Measurements from ENCODE around the gene PDIA4.
"Not testable (repeated sequence)": the region's sequence is repeated elsewhere in the genome, so short reads cannot be mapped to it uniquely, and the experiment has no call there.

Gene PDIA4

DNA sequence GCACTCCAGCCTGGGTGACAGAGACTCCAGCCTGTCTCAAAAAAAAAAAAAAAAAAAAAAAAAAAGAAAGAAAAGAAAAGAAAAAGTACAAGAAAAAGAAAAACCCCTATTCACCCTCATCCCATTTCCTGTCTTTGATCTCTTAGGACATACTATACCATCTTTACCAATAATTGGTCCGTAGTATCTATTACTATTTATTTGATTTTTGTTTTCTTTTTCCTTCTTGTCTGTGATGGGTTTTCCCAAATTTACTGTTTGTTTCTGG is 41.6 kb downstream of the PDIA4 start:
- H3K9me3 ChIP-seq: no peaks in the 10 kb centered on the region
- no peaks in the 10 kb centered on the region for H3K36me3 ChIP-seq (replicated peaks)
- no peak for DNase-seq (ENCODE audit: low spot score in 2 of 2)
- H3K4me3 ChIP-seq: peak overlapping the region; percentile 48
- in situ Hi-C loops (cut with MboI; ENCODE audit: low sequenced_read_pairs): no loop called here
- peaks cover 6% of the 10 kb centered on the region for H3K4me1 ChIP-seq
- H3K27me3 ChIP-seq (ENCODE audit: low read depth): no peaks in the 10 kb centered on the region

- H3K36me3 ChIP-seq (replicated peaks): no peaks in the 10 kb centered on the region
- peak; percentile 90 to 92 for DNase-seq (ENCODE audit: low spot score in 2 of 2)
- peaks cover 6% of the 10 kb centered on the region for H3K4me1 ChIP-seq
- H3K27me3 ChIP-seq (ENCODE audit: low read depth): no peaks in the 10 kb centered on the region
- H3K9me3 ChIP-seq: no peaks in the 10 kb centered on the region
- H3K4me3 ChIP-seq: peak overlapping the region; percentile 43
- in situ Hi-C loops (cut with MboI; ENCODE audit: low sequenced_read_pairs): no loop called here
Observed at GRCh38 chr7:148983200-148984146, 44.8 kb downstream of the PDIA4 start.

- peak overlapping the region; percentile 43 for H3K4me3 ChIP-seq
- no peaks in the 10 kb centered on the region for H3K9me3 ChIP-seq
- no peaks in the 10 kb centered on the region for H3K27me3 ChIP-seq (ENCODE audit: low read depth)
- in situ Hi-C loops (cut with MboI; ENCODE audit: low sequenced_read_pairs): no loop called here
- peak in 1 of 2 experiments; percentile 41 for DNase-seq (ENCODE audit: low spot score in 2 of 2)
- H3K36me3 ChIP-seq (replicated peaks): no peaks in the 10 kb centered on the region
- peaks cover 2% of the 10 kb centered on the region; the same call in 1 of the 2 replicates for H3K4me1 ChIP-seq
Observed at GRCh38 chr7:148982654-148983199, 45.6 kb downstream of the PDIA4 start.

- DNase-seq (ENCODE audit: low spot score in 2 of 2): no peak
- Histone ChIP-seq H3K27me3 (ENCODE audit: low read depth) (no peaks in the 10 kb centered on the region), H3K36me3 (replicated peaks) (no peaks in the 10 kb centered on the region), H3K4me3 (no peak overlapping the region), H3K4me1 (peaks cover 2% of the 10 kb centered on the region; the same call in 1 of the 2 replicates), H3K9me3 (no peaks in the 10 kb centered on the region)
- in situ Hi-C loops (cut with MboI; ENCODE audit: low sequenced_read_pairs): no loop called here
Observed at GRCh38 chr7:148979827-148980226, 48.5 kb downstream of the PDIA4 start.

- H3K4me3 ChIP-seq; H3K27me3 ChIP-seq (ENCODE audit: low read depth); H3K9me3 ChIP-seq; H3K36me3 ChIP-seq (replicated peaks); in situ Hi-C loops (cut with MboI; ENCODE audit: low sequenced_read_pairs); DNase-seq (ENCODE audit: low spot score in 2 of 2); H3K4me1 ChIP-seq: not testable (repeated sequence)
Observed at GRCh38 chr7:148979072-148979471, 49.2 kb downstream of the PDIA4 start.

DNA sequence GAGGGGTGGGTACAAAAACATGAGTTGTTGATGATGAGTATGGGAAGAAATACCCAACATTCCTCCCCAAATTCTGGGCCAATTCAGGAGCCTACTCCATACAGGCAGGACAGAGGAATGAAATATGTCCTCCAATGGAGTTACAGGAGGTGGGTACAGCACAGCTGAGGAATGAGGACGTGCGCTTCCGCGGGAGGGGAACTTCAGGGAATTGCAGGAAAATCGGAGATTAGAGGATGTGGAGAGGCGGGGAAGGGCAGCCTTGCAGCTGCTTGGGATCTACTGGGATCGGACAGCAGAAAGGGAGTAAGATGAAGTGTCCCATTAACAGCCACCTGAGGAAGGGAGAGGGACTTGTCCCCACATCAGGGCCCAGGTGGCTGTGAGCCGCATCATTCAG is 50.2 kb downstream of the PDIA4 start:
- no peaks in the 10 kb centered on the region for H3K27me3 ChIP-seq (ENCODE audit: low read depth)
- H3K4me1 ChIP-seq: peaks cover 2% of the 10 kb centered on the region; the same call in 1 of the 2 replicates
- in situ Hi-C loops (cut with MboI; ENCODE audit: low sequenced_read_pairs): no loop called here
- no peak for DNase-seq (ENCODE audit: low spot score in 2 of 2)
- no peaks in the 10 kb centered on the region for H3K9me3 ChIP-seq
- H3K4me3 ChIP-seq: no peak overlapping the region
- no peaks in the 10 kb centered on the region for H3K36me3 ChIP-seq (replicated peaks)

DNA sequence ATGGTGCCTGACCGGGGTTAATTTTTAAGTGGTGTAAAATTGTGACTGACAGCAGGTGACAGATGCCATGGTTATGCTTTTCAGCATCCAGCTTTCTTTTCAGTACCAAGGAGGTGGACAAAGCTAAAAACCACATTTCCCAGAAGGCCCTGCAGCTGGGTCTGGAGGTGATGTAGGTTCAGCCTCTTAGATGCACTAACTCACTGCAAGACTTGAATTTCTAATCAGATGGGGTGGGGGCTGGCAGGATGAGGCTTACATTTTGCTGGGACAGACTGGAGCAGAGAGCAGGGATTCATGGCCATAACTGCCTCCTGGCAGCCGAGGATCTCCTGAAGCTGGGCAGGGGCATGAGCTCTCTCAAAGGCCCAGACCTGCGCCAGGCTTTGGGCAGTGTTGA is 52.4 kb downstream of the PDIA4 start:
- in situ Hi-C loops (cut with MboI; ENCODE audit: low sequenced_read_pairs): no loop called here
- Histone ChIP-seq H3K9me3 (no peaks in the 10 kb centered on the region), H3K36me3 (replicated peaks) (no peaks in the 10 kb centered on the region), H3K4me1 (no peaks in the 10 kb centered on the region), H3K4me3 (no peak overlapping the region), H3K27me3 (ENCODE audit: low read depth) (no peaks in the 10 kb centered on the region)
- no peak for DNase-seq (ENCODE audit: low spot score in 2 of 2)

DNA sequence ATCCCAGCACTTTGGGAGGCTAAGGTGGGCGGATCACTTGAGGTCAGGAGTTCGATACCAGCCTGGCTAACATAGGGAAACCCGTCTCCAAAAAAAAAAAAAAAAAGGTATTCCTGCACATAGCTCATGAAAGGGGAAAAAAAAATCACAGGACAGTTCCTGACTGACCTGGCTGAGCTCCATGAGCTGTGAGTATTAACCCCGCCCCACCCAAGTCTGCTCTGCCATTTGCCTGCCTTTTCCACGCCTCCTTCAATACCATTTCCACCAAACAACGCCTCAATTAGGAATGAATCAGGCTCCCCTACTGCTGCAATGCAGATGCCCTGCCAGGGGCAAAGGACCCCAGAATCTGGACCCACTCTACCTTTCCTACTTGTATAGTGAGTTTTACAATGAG is 55.0 kb downstream of the PDIA4 start:
- Histone ChIP-seq H3K4me1 (no peaks in the 10 kb centered on the region), H3K9me3 (no peaks in the 10 kb centered on the region), H3K4me3 (no peak overlapping the region), H3K36me3 (replicated peaks) (no peaks in the 10 kb centered on the region), H3K27me3 (ENCODE audit: low read depth) (no peaks in the 10 kb centered on the region)
- no peak for DNase-seq (ENCODE audit: low spot score in 2 of 2)
- in situ Hi-C loops (cut with MboI; ENCODE audit: low sequenced_read_pairs): loop anchor here (25.0 kb wide), 2 partner anchors 461 to 711 kb away; no protein-coding TSS in a partner anchor

DNA sequence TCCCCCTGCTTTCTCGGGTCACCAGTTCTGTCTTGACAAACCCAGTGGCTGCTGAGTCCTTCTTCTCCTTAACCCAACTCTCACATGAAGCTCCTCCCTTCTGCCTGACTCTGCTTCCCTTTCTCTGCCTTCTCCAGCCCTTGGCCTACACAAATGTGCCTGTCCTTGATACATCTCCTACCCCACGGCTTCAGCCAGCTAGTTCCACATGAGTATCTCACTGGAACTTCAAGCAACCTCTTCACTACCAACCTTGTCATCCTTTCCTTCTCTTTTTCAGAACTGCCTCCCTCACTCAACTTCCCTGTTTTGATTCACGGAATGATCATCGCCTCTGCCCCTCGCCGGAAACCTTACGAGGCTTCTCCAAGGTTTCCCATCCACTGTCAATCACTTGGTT is 55.9 kb downstream of the PDIA4 start:
- H3K9me3 ChIP-seq: no peaks in the 10 kb centered on the region
- no peak for DNase-seq (ENCODE audit: low spot score in 2 of 2)

GRCh38 chr7:148967602-148968001 is 60.7 kb downstream of the PDIA4 start:
- Histone ChIP-seq H3K4me3 (no peak overlapping the region), H3K27me3 (ENCODE audit: low read depth) (no peaks in the 10 kb centered on the region), H3K36me3 (replicated peaks) (no peaks in the 10 kb centered on the region), H3K9me3 (no peaks in the 10 kb centered on the region), H3K4me1 (peaks cover under 1% of the 10 kb centered on the region)
- DNase-seq (ENCODE audit: low spot score in 2 of 2): no peak
- in situ Hi-C loops (cut with MboI; ENCODE audit: low sequenced_read_pairs): loop anchor here (25.0 kb wide), 2 partner anchors 455 to 705 kb away; no protein-coding TSS in a partner anchor

More for the DNA sequence above, 55.9 kb downstream of the PDIA4 start:
- no peaks in the 10 kb centered on the region for H3K36me3 ChIP-seq (replicated peaks)
- in situ Hi-C loops (cut with MboI; ENCODE audit: low sequenced_read_pairs): loop anchor here (25.0 kb wide), 2 partner anchors 460 to 710 kb away; no protein-coding TSS in a partner anchor
- no peak overlapping the region for H3K4me3 ChIP-seq
- H3K27me3 ChIP-seq (ENCODE audit: low read depth): no peaks in the 10 kb centered on the region
- H3K4me1 ChIP-seq: no peaks in the 10 kb centered on the region

GRCh38 chr7:148967032-148967372 is 61.3 kb downstream of the PDIA4 start:
- H3K9me3 ChIP-seq: no peaks in the 10 kb centered on the region
- in situ Hi-C loops (cut with MboI; ENCODE audit: low sequenced_read_pairs): loop anchor here (25.0 kb wide), 2 partner anchors 455 to 705 kb away; no protein-coding TSS in a partner anchor

DNA sequence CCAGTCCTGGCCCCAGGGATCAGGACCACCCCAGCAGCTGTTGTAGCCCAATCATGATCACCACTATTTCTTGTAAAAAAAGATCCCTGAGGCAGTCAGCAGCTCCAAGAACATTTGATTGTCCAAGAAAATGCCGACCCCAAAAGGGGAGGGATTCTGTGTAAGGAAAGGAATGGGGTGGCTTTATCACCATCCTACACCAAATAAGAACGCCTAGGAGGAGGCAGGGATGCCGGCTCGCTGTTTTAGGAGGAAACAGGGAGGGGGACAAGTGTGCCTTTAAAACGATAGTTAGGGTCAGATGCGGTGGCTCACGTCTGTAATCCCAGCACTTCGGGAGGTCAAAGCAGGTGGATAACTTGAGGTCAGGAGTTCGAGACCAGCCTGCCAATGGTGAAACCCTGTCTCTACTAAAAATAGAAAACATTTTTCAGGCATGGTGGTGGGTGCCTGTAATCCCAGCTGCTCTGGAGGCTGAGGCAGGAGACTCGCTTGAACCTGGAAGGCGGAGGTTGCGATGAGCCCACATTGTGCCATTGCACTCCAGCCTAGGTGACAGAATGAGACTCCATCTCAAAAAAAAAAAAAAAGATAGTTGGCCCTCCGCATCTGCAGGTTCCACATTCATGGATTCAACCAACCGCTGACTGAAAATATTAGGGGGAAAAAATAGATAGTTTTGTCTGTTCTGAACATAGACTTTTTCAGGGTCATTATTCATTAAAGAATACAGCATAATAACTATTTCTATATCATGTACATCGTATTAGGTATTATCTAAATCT is 63.6 kb downstream of the PDIA4 start:
- Histone ChIP-seq H3K36me3 (replicated peaks) (no peaks in the 10 kb centered on the region), H3K4me3 (no peak overlapping the region), H3K4me1 (peaks cover 5% of the 10 kb centered on the region), H3K27me3 (ENCODE audit: low read depth) (no peaks in the 10 kb centered on the region), H3K9me3 (no peaks in the 10 kb centered on the region)
- in situ Hi-C loops (cut with MboI; ENCODE audit: low sequenced_read_pairs): loop anchor here (25.0 kb wide), 2 partner anchors 452 to 702 kb away; no protein-coding TSS in a partner anchor
- no peak for DNase-seq (ENCODE audit: low spot score in 2 of 2)

More at GRCh38 chr7:148967032-148967372, 61.3 kb downstream of the PDIA4 start:
- H3K27me3 ChIP-seq (ENCODE audit: low read depth): no peaks in the 10 kb centered on the region
- no peaks in the 10 kb centered on the region for H3K36me3 ChIP-seq (replicated peaks)
- DNase-seq (ENCODE audit: low spot score in 2 of 2): no peak
- peak overlapping the region; percentile 26 for H3K4me3 ChIP-seq
- peaks cover 5% of the 10 kb centered on the region for H3K4me1 ChIP-seq

- H3K4me1 ChIP-seq: peaks cover 5% of the 10 kb centered on the region
- DNase-seq (ENCODE audit: low spot score in 2 of 2): no peak
- H3K4me3 ChIP-seq: no peak overlapping the region
- H3K9me3 ChIP-seq: no peaks in the 10 kb centered on the region
- no peaks in the 10 kb centered on the region for H3K27me3 ChIP-seq (ENCODE audit: low read depth)
- in situ Hi-C loops (cut with MboI; ENCODE audit: low sequenced_read_pairs): loop anchor here (25.0 kb wide), 2 partner anchors 452 to 702 kb away; no protein-coding TSS in a partner anchor
- H3K36me3 ChIP-seq (replicated peaks): no peaks in the 10 kb centered on the region
Observed at GRCh38 chr7:148963583-148964482, 64.5 kb downstream of the PDIA4 start.
